HepG2 (cell line): ENCODE data around the gene HINFP. TPM values are rescaled to one million over a fixed set of nuclear protein-coding genes. Genes with fewer than 3 reads are reported as not detected.
A peak's percentile ranks its signal among the peaks of the same experiment; 100 is the strongest.

Experiments used
- ATAC-seq: fragments of 200-7000 bp; cut with Tn5 transposase; 3 replicates; pipeline ENCODE4 v1.9.1; 2020; ENCODE audit warnings: mild to moderate bottlenecking, moderate library complexity
- BruUV-seq: library from RNA; stranded (reverse); fragments of 400-500 nt; replicated peaks from 2 replicates; lab custom pipeline; 2021; lab: Mats Ljungman, UMichigan
- CTCF ChIA-PET: fragments of 300-600 bp; formaldehyde crosslinking; extraction: SDS; loops from one replicate; lab custom pipeline; 2021; ENCODE audit warnings: low total read pairs, inconsistent platforms, low intra/inter-chr PET ratio; lab: Yijun Ruan, JAX
- POLR2A ChIA-PET: fragments of 350-600 bp; sonication (Branson Sonifier 250); formaldehyde crosslinking; loops from one replicate; lab custom pipeline; 2020; ENCODE audit warnings: antibody characterized with exemption, inconsistent platforms; lab: Yijun Ruan, JAX
- DNase-seq: peaks from one replicate; pipeline ENCODE4 v3.0.0-alpha.2; 2015; ENCODE audit warnings: low spot score
- FAIRE-seq: peaks from 3 replicates; lab custom pipeline; 2011; peaks lifted over from hg19 to GRCh38; lab: Jason Lieb, UNC
- H2AFZ ChIP-seq: one replicate; pipeline ENCODE4 v1.6.1; 2011; ENCODE audit warnings: low read length, inconsistent platforms
- H3K27ac ChIP-seq: fragments of 300-600 bp; 3 replicates; pipeline ENCODE4 v1.8.0; 2011; ENCODE audit warnings: mixed run types, mild to moderate bottlenecking, mixed read lengths, low read length, inconsistent platforms; ENCODE audit not compliant: insufficient read depth; ENCODE audit errors: extremely low read length
- H3K27me3 ChIP-seq, 2 experiments: fragments of 200-600 bp in 1 of 2; 2 replicates in 1 of 2; 3 replicates in 1 of 2; pipeline versions ENCODE4 v1.6.0 to v1.8.0; 2011; ENCODE audit warnings: low read length in 2 of 2, mild to moderate bottlenecking in 2 of 2, moderate library complexity in 2 of 2, inconsistent platforms in 1 of 2; ENCODE audit not compliant: insufficient read depth in 2 of 2, control insufficient read depth in 1 of 2
- H3K36me3 ChIP-seq, 2 experiments: fragments of 200-600 bp in 1 of 2; replicated peaks in 1 of 2; 2 replicates in 1 of 2; 3 replicates in 1 of 2; pipeline versions ENCODE4 v1.5.1 to v1.8.0; 2011; ENCODE audit warnings: low read length in 2 of 2, inconsistent platforms in 1 of 2; ENCODE audit not compliant: insufficient read depth in 2 of 2, control insufficient read depth in 1 of 2
- H3K4me1 ChIP-seq: 2 replicates; pipeline ENCODE4 v1.5.1; 2012; ENCODE audit warnings: low read length, inconsistent platforms; ENCODE audit not compliant: insufficient read depth
- H3K4me2 ChIP-seq: 2 replicates; pipeline ENCODE4 v1.6.0; 2011; ENCODE audit warnings: low read depth, low read length, inconsistent platforms
- H3K4me3 ChIP-seq, 3 experiments: fragments of 200-600 bp in 1 of 3; sonication (generic), shearing (Covaris generic) in 1 of 3; replicated peaks in 1 of 3; 2 replicates each; pipeline ENCODE4 v1.5.1; 2011 to 2016; ENCODE audit warnings: low read length in 3 of 3, inconsistent platforms in 2 of 3, low read depth in 2 of 3, mild to moderate bottlenecking in 2 of 3, control low read depth in 1 of 3, mixed read lengths in 1 of 3; ENCODE audit not compliant: insufficient read depth in 1 of 3
- H3K79me2 ChIP-seq: one replicate; pipeline ENCODE4 v1.6.1; 2011; ENCODE audit warnings: low read length, inconsistent platforms; ENCODE audit not compliant: insufficient read depth
- H3K9ac ChIP-seq: 2 replicates; pipeline ENCODE4 v1.6.0; 2011; ENCODE audit warnings: mild to moderate bottlenecking, low read depth, low read length, inconsistent platforms; ENCODE audit not compliant: insufficient read depth
- H3K9me3 ChIP-seq: 2 replicates; pipeline ENCODE4 v1.5.1; 2012; ENCODE audit warnings: mild to moderate bottlenecking, low read length
- H4K20me1 ChIP-seq: 2 replicates; pipeline ENCODE4 v1.6.0; 2011; ENCODE audit warnings: inconsistent platforms, mild to moderate bottlenecking, low read length, moderate library complexity; ENCODE audit not compliant: insufficient read depth
- ETV5 ChIP-seq: IDR thresholded peaks from 2 replicates; pipeline ENCODE4 v1.6.1; 2018; ENCODE audit warnings: missing biosample characterization, missing genetic modification reagents, inconsistent platforms, borderline replicate concordance
- HNRNPK ChIP-seq: fragments of 200-400 bp; formaldehyde crosslinking; IDR thresholded peaks from 2 replicates; pipeline ENCODE4 v1.6.1; 2018; ENCODE audit warnings: low read length, low read depth, moderate library complexity, mild to moderate bottlenecking; ENCODE audit not compliant: poor library complexity, severe bottlenecking
- KDM5A ChIP-seq: fragments of 200-600 bp; sonication (generic); IDR thresholded peaks from 2 replicates; pipeline ENCODE4 v1.7.0; 2018; ENCODE audit warnings: antibody characterized with exemption, mild to moderate bottlenecking, low read length, borderline replicate concordance
- NCOA5 ChIP-seq: sonication (generic); formaldehyde crosslinking; IDR thresholded peaks from 2 replicates; pipeline ENCODE4 v1.4.0; 2020; ENCODE audit warnings: missing genetic modification reagents
- NFAT5 ChIP-seq: sonication (generic); formaldehyde crosslinking; IDR thresholded peaks from 2 replicates; pipeline ENCODE4 v1.4.0; 2020; ENCODE audit warnings: missing genetic modification reagents
- PCBP2 ChIP-seq: fragments of 200-400 bp; formaldehyde crosslinking; optimal IDR thresholded peaks from 2 replicates; pipeline ENCODE3; 2018; ENCODE audit warnings: low read length, low read depth; ENCODE audit not compliant: poor library complexity, severe bottlenecking
- SALL1 ChIP-seq: sonication (generic); formaldehyde crosslinking; IDR thresholded peaks from 2 replicates; pipeline ENCODE4 v1.8.0; 2022; ENCODE audit warnings: mild to moderate bottlenecking, missing genetic modification reagents
- YEATS4 ChIP-seq: sonication (generic); formaldehyde crosslinking; IDR thresholded peaks from 2 replicates; pipeline ENCODE4 v1.4.0; 2020; ENCODE audit warnings: missing genetic modification reagents, borderline replicate concordance
- ZHX2 ChIP-seq, 2 experiments: sonication (generic) in 1 of 2; formaldehyde crosslinking in 1 of 2; IDR thresholded peaks; 2 replicates each; pipeline versions ENCODE4 v1.6.1 to v1.9.0; 2014 to 2022; ENCODE audit warnings: antibody characterized with exemption in 1 of 2, borderline replicate concordance in 1 of 2, inconsistent platforms in 1 of 2, low read depth in 1 of 2, missing genetic modification reagents in 1 of 2
- ZMYM2 ChIP-seq: sonication (generic); formaldehyde crosslinking; IDR thresholded peaks from 2 replicates; pipeline ENCODE4 v1.8.0; 2022; ENCODE audit warnings: mild to moderate bottlenecking, missing genetic modification reagents
- ZSCAN25 ChIP-seq: sonication (generic); formaldehyde crosslinking; IDR thresholded peaks from 2 replicates; pipeline ENCODE4 v1.8.0; 2022; ENCODE audit warnings: mild to moderate bottlenecking, missing genetic modification reagents
- WGBS: methylation state at CpG from one replicate; pipeline ENCODE4 v1.1.6; 2017; ENCODE audit warnings: low lambda C conversion rate; 5-methylcytosine and 5-hydroxymethylcytosine counted together
- in situ Hi-C: cut with HindIII; loops from 2 replicates; pipeline ENCODE4 v1.10.0; 2017; ENCODE audit warnings: low pct_unique_long_range_greater_than_20kb; ENCODE audit not compliant: extremely low pct_ligation_motif_present
- intact Hi-C: fragments of 100-400 bp; cut with micrococcal nuclease; formaldehyde crosslinking; loops from one replicate; pipeline ENCODE4 v1.10.0; 2022; ENCODE audit not compliant: unreplicated experiment
- polyA plus RNA-seq, 8 experiments: library from polyadenylated mRNA; depleted of rRNA in 3 of 8; stranded (reverse) in 7 of 8; unstranded in 1 of 8; fragments of >200 nt; fragmentation: Illumina TruSeq in 4 of 8; extraction: Trizol in 4 of 8; gene quantifications; 2 replicates each; pipeline versions ENCODE4 v1.2.1 to v1.2.3, GENCODE V29; 2011 to 2016; ENCODE audit warnings: low read depth in 4 of 8, missing spikeins in 1 of 8, mixed read lengths in 1 of 8; ENCODE audit not compliant: insufficient read depth in 1 of 8
- total RNA-seq, 5 experiments: library from RNA; depleted of rRNA; stranded (reverse); fragments of >200 nt; fragmentation: Illumina TruSeq; extraction: Trizol; gene quantifications; 2 replicates each; pipeline ENCODE4 v1.2.3, GENCODE V29; 2016; ENCODE audit warnings: low read depth in 1 of 5

The HINFP gene
- total and polyA plus RNA-seq, 2 of the 13 experiments (the other 11 are each of a cell fraction or from before 2014, with no cell fraction given): 15.1 to 21.4 TPM

- peak; percentile 94 for DNase-seq
- FAIRE-seq: peak; percentile 96
- Histone ChIP-seq H3K27ac (peak within 1 kb of the TSS; percentile 97), H3K9me3 (no peaks in the 10 kb centered on the region), H3K36me3 (peaks cover 8 to 20% of the 10 kb centered on the region in 2 experiments; a peak in 4 of 5 replicates), H3K79me2 (peaks cover 15% of the 10 kb centered on the region), H4K20me1 (no peaks in the 10 kb centered on the region), H2AFZ (peak within 1 kb of the TSS; percentile 94), H3K9ac (peak within 1 kb of the TSS; percentile 93), H3K4me1 (peaks cover 36% of the 10 kb centered on the region), H3K4me2 (peak within 1 kb of the TSS; percentile 96), H3K27me3 (no peaks in the 10 kb centered on the region; a peak in 1 of 5 replicates), H3K4me3 (peak within 1 kb of the TSS; percentile 77 to 91 (median 86))
- CTCF ChIA-PET: no interaction called here
- intact Hi-C loops: loop anchor here (2.0 kb wide), 2 partner anchors 19 to 55 kb away; partner anchors contain the start of gene HINFP
- no TSS peak for BruUV-seq
- POLR2A ChIA-PET: interaction anchor here (0.7 to 2.0 kb wide), 15 partner anchors 8 to 310 kb away, joined by 3 to 47 read pairs (median 5); partner anchors contain the start of genes CENATAC, HINFP, HMBS and NLRX1
- WGBS: under 1% methylated on average over 32 of the region's 32 CpGs
- peak; percentile 88 for ATAC-seq
- in situ Hi-C loops: no loop called here
- TF ChIP-seq ZSCAN25 (CRISPR knock-in tag) (peak; percentile 55; the same call in 1 of the 2 replicates), ZHX2 (IDR thresholded peaks at IDR 0.05; ENCODE audit: low read depth) (peak; percentile 98), ZHX2 (CRISPR knock-in tag; IDR thresholded peaks at IDR 0.05; ENCODE audit: borderline replicate concordance) (no peak), HNRNPK (peak; percentile 31), ETV5 (peak; percentile 49), YEATS4 (CRISPR knock-in tag) (peak; percentile 78), PCBP2 (no peak), NCOA5 (CRISPR knock-in tag) (no peak), NFAT5 (no peak), ZMYM2 (CRISPR knock-in tag) (no peak), KDM5A (peak; percentile 96), SALL1 (CRISPR knock-in tag) (peak; percentile 35; the same call in 1 of the 2 replicates)
Observed at GRCh38 chr11:119101759-119102423, 19.5 kb upstream of the HINFP start, which contains the start of gene DPAGT1. Gene DPAGT1 (minus strand): TSS chr11:119101853. CDS start chr11:119101655, 198 bp downstream.
